OCI-M2 (cell line): ENCODE measurements around the gene LBX1.
"Not testable (repeated sequence)": the region's sequence is repeated elsewhere in the genome, so short reads cannot be mapped to it uniquely, and the experiment has no call there.

ENCODE experiments used
- DNase-seq: peaks from one replicate; lab custom pipeline; 2025; ENCODE audit not compliant: unreplicated experiment; lab: John Stamatoyannopoulos, UW

The LBX1 gene

GRCh38 chr10:101214446-101215396, 14.5 kb downstream of the LBX1 start:
- DNase-seq: peak; percentile 24

DNA sequence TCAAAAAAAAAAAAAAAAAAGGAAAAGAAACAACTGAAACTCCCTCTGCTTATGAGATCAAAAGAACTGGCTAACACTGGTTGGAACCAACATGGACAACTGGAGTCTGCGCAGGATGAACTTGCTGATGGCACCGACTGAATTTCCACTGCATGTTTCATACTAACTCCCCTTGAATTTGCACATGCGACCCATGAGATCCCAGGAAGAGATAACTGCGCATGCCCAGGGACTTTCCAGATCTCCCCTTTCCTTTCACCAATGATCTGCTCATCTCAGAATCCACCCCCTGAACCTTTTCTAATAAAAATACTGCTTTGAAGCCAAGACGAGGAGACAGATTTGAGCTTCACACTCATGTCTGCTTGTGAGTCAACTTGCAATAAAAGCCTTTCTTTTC, 20.7 kb downstream of the LBX1 start:
- DNase-seq: no peak

DNA sequence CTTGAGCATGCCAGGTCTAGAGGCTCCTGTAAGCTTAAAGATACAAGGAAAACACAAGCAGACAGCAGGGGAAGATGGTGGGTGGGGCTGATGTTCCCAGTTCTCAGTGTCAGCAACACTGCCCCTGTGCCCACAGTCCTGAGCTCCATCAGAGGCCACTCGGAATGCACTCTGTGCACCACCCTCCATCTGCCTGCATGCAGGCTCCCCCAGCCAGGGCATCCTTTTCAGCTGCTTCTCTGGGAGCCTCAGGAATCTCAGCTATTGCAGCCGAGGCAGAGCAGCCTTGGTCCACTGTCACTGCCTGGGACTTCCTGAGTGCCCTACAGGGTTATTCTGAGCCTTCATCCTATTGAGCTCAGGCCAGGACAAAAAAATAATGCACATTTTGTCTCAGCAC, 22.2 kb downstream of the LBX1 start:
- no peak for DNase-seq

DNA sequence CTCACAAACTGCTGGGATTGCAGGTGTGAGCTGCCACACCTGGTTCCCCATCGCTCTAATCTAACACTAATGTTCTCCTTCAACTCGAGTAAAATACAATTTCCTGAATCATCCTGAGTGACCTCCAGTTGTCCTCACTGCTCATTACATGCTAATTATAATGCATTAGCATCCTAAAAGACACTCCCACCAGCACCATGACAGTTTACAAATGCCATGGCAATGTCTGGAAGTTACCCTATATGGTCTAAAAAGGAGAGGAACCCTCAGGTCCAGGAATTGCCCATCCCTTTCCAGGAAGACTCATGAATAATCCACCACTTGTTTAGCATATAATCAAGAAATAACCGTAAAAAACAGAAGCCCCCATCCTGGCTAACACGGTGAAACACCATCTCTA, 26.6 kb downstream of the LBX1 start:
- DNase-seq: not testable (repeated sequence)

- not testable (repeated sequence) for DNase-seq
Measured at GRCh38 chr10:101198326-101198977, 30.8 kb downstream of the LBX1 start.

DNA sequence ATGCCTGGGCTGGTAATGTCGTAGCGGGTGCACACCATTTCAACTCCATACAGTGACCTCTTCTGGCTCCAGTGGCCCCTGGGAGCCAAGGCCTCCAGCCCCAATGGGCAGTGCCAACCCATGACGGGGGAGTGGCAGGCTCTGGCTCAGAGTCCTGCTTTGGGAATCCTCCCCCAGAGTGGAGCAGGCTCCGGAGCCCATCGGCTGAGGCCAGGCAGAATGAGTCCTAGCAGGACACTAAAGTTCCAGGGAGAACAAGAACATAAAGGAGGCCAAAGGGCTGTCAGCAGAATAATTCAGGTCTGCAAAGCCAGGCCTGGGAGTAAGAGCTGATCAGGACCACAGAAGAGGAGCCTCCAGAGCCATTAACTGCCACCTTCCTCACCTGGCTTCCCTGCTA, 33.3 kb downstream of the LBX1 start:
- no peak for DNase-seq

DNA sequence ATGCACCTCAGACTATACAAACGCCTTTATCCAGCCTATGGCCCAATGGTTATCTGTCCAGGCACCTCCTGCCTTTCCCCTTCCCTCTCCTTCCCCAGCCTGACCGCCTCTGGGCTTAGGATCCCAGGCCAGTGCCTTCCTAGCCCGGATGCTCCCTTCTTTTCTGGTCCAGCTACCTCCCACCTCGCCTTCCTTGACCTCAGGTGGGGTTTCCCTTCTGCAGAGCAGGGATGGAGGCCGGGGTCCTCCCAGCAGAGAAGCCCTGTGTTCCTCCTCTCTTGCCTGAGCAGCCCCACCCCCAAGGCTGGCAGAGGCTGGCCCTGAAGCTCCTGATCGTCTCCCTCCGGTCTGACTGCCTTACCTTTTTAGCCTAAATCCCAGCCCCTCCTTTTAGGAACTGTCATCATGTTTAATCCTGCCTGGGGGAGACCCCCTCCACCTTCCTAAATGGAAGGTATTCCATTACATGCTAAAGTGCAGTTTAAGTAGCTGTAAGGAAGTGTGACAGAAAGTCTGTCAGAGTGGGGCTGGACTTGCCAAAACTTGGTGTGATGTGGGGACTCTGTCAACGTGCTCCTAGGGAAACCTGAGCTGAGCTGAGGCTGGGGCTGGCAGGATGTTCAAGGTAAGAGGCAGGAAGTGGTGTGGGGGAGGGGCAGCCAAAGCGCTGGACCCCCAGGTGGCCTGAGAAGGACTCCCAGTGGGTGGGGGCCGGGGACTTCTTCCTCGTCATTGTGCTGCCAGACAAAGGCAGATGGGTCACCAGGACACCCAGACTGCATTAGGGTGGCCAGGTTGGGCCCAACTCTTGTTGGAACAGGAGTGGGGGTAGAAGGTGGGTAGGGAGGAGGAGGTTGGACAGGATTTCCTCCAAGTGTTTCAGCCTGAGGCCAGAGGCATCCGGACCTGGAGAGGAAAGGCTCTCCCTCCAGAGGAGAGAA, 39.5 kb downstream of the LBX1 start:
- no peak for DNase-seq

DNA sequence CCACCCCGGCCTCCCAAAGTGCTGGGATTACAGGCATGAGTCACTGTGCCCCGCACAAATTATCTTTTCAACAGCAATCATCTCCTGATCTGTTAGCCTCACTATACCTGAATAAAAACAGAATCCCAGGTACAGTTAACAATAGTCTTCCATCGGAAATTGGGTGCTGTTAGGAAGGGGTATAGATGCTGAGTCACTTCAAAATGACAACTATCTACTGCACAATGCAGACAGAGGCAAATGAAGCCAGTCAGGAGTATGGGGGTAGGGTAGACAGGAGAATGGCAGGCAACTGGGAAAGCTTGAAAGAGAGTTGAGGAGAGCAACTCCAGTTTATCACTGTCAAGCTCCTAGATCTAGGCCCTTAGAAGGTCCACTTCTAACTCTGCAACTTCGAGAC, 40.3 kb downstream of the LBX1 start:
- no peak for DNase-seq

DNA sequence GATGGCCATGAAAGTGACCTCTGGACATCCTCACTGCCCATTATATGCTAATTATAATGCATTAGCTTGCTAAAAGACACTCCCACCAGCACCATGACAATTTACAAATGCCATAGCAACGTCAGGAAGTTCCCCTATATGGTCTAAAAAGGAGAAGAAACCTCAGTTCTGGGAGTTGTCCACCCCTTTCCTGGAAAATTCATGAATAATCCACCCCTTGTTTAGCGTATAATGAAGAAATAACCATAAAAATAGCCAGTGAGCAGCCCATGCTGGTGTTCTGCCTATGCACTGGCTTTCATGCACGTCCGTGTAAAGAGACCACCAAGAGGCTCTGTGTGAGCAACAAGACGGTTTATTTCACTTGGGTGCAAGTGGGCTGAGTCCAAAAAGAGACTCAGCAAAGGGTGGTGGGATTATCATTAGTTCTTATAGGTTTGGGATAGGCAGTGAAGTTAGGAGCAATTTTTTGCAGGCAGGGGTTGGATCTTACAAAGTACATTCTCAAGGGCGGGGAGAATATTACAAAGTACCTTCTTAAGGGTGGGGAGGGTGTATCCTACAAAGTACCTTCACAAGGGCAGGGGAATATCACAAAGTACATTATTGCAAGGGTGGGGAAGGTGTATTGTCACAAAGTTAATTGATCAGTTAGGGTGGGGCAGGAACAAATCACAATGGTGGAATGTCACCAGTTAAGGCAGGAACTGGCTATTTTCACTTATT, 45.6 kb downstream of the LBX1 start:
- DNase-seq: no peak

GRCh38 chr10:101182936-101183335, 46.3 kb downstream of the LBX1 start:
- no peak for DNase-seq
